Heart left ventricle (tissue), 16 donors: ENCODE measurements around the gene PDXK. TPM values are rescaled to one million over a fixed set of nuclear protein-coding genes. Genes with fewer than 3 reads are reported as not detected.

Experiments
- ATAC-seq, 4 donors: fragments of 200-7000 bp; cut with Tn5 transposase; one replicate each; pipeline ENCODE4 v1.9.1; 2020 to 2022; ENCODE audit warnings: moderate library complexity in 4 of 4, mild to moderate bottlenecking in 3 of 4, moderate number of reproducible peaks in 1 of 4
- DNase-seq, 5 donors: peaks; one replicate each; pipeline ENCODE4 v3.0.0-alpha.2; 2020
- H3K27ac ChIP-seq, 12 donors: fragments of 200-600 bp; sonication (generic) in 4 of 12; one replicate each; pipeline versions ENCODE4 v1.5.0 to v1.8.0; 2016 to 2022; ENCODE audit warnings: mild to moderate bottlenecking in 2 of 12
- H3K27me3 ChIP-seq, 9 donors: fragments of 200-600 bp; sonication (generic) in 2 of 9; one replicate each; pipeline versions ENCODE4 v1.5.1 to v1.8.0; 2016 to 2022; ENCODE audit warnings: mild to moderate bottlenecking in 3 of 9
- H3K36me3 ChIP-seq, 9 donors: fragments of 200-600 bp; sonication (generic) in 2 of 9; one replicate each; pipeline versions ENCODE4 v1.5.0 to v1.8.0; 2018 to 2022; ENCODE audit warnings: mild to moderate bottlenecking in 2 of 9
- H3K4me1 ChIP-seq, 12 donors: fragments of 200-600 bp; sonication (generic) in 4 of 12; one replicate each; pipeline versions ENCODE4 v1.5.0 to v1.8.0; 2016 to 2022; ENCODE audit warnings: mild to moderate bottlenecking in 3 of 12
- H3K4me3 ChIP-seq, 12 donors: fragments of 200-600 bp; sonication (generic) in 4 of 12; one replicate each; pipeline versions ENCODE4 v1.5.0 to v1.8.0; 2017 to 2022; ENCODE audit warnings: mild to moderate bottlenecking in 9 of 12, moderate library complexity in 4 of 12
- H3K9me3 ChIP-seq, 12 donors: fragments of 200-600 bp; sonication (generic) in 4 of 12; one replicate each; pipeline versions ENCODE4 v1.5.0 to v1.8.0; 2016 to 2022; ENCODE audit warnings: mild to moderate bottlenecking in 1 of 12
- POLR2A ChIP-seq, 2 donors: fragments of 450-650 bp; IDR thresholded peaks; one replicate each; pipeline ENCODE4 v1.6.1; 2017; ENCODE audit warnings: antibody characterized with exemption in 2 of 2, mild to moderate bottlenecking in 2 of 2, moderate library complexity in 2 of 2
- WGBS, 4 donors: extraction: QIAGEN DNeasy Blood & Tissue Kit in 2 of 4; methylation state at CpG; one replicate each; pipeline versions ENCODE4 v1.1.5 to v1.1.7; 2013 to 2018; 5-methylcytosine and 5-hydroxymethylcytosine counted together
- intact Hi-C, 10 donors: fragments of 100-400 bp; cut with DNase I; formaldehyde crosslinking; loops; one replicate each; pipeline versions ENCODE4 v1.11.1 to v1.14.2; 2022
- polyA plus RNA-seq, 2 donors: library from polyadenylated mRNA; stranded (reverse); fragments of 200-250 nt; gene quantifications; one replicate each; pipeline ENCODE4 v1.2.3, GENCODE V29; 2013
- total RNA-seq, 9 donors: library from RNA; depleted of rRNA in 2 of 9; stranded (reverse); fragments of >200 nt in 2 of 9; fragmentation: NEBNext Ultra II Directional in 3 of 9; extraction: Animal tissue kit (Norgen Biotek cat#: 25700) in 3 of 9; gene quantifications; one replicate each; pipeline versions ENCODE4 v1.1.0 to v1.2.4, GENCODE V29; 2016 to 2023
- TF ChIP-seq, protein P1 (sequence below), 12 donors: fragments of 200-600 bp; sonication (generic) in 4 of 12; IDR thresholded peaks; one replicate each; pipeline versions ENCODE4 v1.5.0 to v1.8.0; 2018 to 2022; ENCODE audit warnings: antibody characterized with exemption in 12 of 12, mild to moderate bottlenecking in 5 of 12
- donor health status: ischemic (EF 13 %, LVEDD 7.1; RV severe dilation, severe dysfunction).
- donor health status: healthy with polysubstance abuse.
- donor health status: DM: no; HTN: yes; CAD: no.
- donor health status: DM: no; HTN: no; CAD: no.
- donor health status: ischemic (EF 25% LVEDD 6.9; RV normal size, moderate dysfunction).
- donor health status: ischemic (EF 25% LVEDD 5.7; RV mildly dilated, moderate dysfunction).
- donor health status: healthy.
- donor health status: DM: yes; HTN: yes; CAD: no.
- donor health status: ischemic (EF 35%, LVEDD 5.7; RV mildly dilated, moderate dysfunction).
- donor health status: nonischemic (EF 11% LVEDD 7.7; RV severe dilation, severe dysfunction).
- donor health status: DM: yes; HTN: yes; CAD: no.
- donor health status: PGD.
- donor health status: ischemic (EF 29% LVEDD 5.4; RV normal size, mild dysfunction).
- donor health status: nonischemic (EF 23%, LVEDD 6.1; RV moderate dilation, normal function).

PDXK gene
- total and polyA plus RNA-seq, 11 donors = 46.5 to 105 (median 79.7) TPM

DNA sequence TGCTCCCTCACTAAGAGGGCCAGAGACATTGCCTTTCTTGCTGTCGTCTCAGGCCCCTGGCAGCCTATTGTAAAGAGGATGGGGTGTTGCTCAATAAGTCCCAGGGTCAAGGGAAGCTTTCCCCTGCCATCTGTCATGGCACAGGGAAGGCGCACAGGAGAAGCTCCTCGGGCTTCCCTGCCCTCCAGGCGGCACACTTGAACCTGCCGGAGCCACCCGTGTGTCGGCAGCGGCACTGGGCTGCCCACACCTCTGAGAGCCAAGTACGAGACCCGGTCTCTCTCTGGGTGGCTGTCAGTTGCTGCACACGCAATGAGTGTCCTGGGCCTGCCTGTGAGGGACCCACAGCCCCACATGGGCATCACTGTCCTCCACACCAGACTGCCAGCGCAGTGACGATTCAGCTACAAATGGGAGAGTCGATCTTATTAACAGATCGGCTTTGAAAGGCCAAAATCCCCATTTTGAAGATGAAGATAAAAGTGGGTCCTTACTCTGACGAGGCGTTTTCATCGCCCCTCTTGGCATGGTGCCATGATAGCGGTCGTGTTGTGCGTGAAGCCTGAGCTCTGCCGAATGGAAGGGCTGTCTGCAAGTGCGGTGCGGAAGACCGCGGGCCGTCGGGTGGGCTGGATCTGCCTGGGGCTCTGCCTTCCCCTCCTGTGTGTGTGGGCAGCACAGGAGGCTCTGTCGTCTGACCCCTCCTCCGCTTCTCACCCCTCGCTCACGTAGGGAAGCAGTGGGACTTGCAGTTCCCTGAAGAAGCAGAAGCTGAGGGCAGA is 29.2 kb upstream of the PDXK start:
- H3K27me3 ChIP-seq = no peaks in the 10 kb centered on the region
- 92 to 94% (median 93%) methylated on average over 28 to 32 of the region's 32 CpGs for WGBS, 4 donors
- ATAC-seq (no peak), DNase-seq (no peak)
- H3K36me3 ChIP-seq = peaks cover 0 to 100% (median 99%) of the 10 kb centered on the region in 9 donors
- H3K4me1 ChIP-seq = peaks cover 0 to 14% (median 0%) of the 10 kb centered on the region in 12 donors
- H3K4me3 ChIP-seq = no peak overlapping the region
- H3K9me3 ChIP-seq = no peaks in the 10 kb centered on the region
- TF ChIP-seq, protein P1, sequence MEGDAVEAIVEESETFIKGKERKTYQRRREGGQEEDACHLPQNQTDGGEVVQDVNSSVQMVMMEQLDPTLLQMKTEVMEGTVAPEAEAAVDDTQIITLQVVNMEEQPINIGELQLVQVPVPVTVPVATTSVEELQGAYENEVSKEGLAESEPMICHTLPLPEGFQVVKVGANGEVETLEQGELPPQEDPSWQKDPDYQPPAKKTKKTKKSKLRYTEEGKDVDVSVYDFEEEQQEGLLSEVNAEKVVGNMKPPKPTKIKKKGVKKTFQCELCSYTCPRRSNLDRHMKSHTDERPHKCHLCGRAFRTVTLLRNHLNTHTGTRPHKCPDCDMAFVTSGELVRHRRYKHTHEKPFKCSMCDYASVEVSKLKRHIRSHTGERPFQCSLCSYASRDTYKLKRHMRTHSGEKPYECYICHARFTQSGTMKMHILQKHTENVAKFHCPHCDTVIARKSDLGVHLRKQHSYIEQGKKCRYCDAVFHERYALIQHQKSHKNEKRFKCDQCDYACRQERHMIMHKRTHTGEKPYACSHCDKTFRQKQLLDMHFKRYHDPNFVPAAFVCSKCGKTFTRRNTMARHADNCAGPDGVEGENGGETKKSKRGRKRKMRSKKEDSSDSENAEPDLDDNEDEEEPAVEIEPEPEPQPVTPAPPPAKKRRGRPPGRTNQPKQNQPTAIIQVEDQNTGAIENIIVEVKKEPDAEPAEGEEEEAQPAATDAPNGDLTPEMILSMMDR (IDR thresholded peaks at IDR 0.05) = no peak
- TF ChIP-seq POLR2A (IDR thresholded peaks at IDR 0.05) = no peak
- no peak overlapping the region for H3K27ac ChIP-seq
- intact Hi-C loops = no loop called here

DNA sequence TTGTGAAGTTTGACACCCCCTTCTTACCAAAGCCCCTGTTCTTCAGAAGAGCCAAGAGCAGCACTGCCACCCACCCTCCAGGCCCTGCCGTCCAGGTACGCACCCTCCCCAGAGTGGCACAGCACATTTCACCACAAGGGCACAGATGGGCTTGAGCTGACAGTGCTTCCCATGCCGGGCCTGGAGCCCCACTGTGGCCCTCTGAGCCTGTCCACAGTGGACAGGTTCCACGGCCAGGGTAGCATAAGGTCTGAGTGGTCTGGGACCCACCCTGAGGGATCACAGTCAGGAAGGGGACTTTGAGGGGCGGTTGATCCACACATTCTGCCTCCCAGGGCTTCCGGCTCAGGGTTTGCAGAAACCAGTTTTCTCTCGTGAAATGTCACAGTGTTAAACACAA is 28.6 kb upstream of the PDXK start:
- intact Hi-C loops = no loop called here
- no peak overlapping the region for H3K4me3 ChIP-seq
- no peak for TF ChIP-seq POLR2A (IDR thresholded peaks at IDR 0.05)
- TF ChIP-seq, protein P1 (IDR thresholded peaks at IDR 0.05) = no peak

DNA sequence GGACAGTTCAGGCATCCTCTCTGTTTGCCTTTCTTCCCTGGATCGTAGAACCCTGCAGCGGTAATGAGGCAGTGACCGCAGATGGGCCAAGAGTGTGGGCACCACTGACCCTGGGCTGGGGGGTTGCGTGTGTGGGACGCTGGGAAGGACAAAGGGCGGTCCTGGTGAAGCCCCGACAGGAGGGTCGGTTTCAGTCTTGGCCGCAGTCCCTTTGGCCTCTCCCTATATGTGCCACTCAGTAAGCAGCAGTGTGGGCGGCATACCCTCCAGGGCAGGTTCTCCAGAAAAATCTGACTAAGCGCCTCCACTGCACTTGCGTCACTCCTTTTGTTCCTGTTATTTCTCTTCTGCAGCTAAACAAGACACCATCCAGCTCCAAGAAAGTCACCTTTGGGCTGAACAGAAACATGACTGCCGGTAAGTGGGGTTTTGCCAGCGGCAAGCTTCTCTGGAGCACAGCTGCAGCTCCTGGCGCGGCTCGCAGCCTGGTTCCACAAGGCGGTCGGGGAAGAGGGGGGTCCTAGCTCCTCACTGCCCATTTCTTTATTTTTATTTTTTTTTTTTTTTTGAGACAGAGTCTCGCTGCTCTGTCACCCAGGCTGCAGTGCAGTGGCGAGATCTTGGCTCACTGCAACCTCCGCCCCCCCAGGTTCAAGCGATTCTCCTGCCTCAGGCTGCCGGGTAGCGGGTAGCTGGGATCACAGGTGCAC is 27.7 kb upstream of the PDXK start:
- intact Hi-C loops = no loop called here
- DNase-seq (no peak), ATAC-seq (no peak)
- peaks cover 0 to 98% (median 89%) of the 10 kb centered on the region in 9 donors for H3K36me3 ChIP-seq
- H3K27ac ChIP-seq = no peak overlapping the region
- H3K9me3 ChIP-seq = no peaks in the 10 kb centered on the region
- H3K4me3 ChIP-seq = no peak overlapping the region
- WGBS, 4 donors = 96 to 97% (median 97%) methylated on average over 22 to 25 of the region's 25 CpGs
- no peak for TF ChIP-seq POLR2A (IDR thresholded peaks at IDR 0.05)
- TF ChIP-seq, protein P1 (IDR thresholded peaks at IDR 0.05) = no peak
- H3K4me1 ChIP-seq = peaks cover 0 to 14% (median 0%) of the 10 kb centered on the region in 12 donors
- H3K27me3 ChIP-seq = no peaks in the 10 kb centered on the region

More for the DNA sequence above, 28.6 kb upstream of the PDXK start:
- peaks cover 0 to 14% (median 0%) of the 10 kb centered on the region in 12 donors for H3K4me1 ChIP-seq
- no peaks in the 10 kb centered on the region for H3K9me3 ChIP-seq
- no peaks in the 10 kb centered on the region for H3K27me3 ChIP-seq
- DNase-seq (no peak), ATAC-seq (no peak)
- peaks cover 0 to 100% (median 94%) of the 10 kb centered on the region in 9 donors for H3K36me3 ChIP-seq
- 93 to 100% (median 96%) methylated on average over 5 to 7 of the region's 7 CpGs for WGBS, 4 donors
- no peak overlapping the region for H3K27ac ChIP-seq

GRCh38 chr21:43691801-43692200 is 27.1 kb upstream of the PDXK start:
- WGBS, 4 donors = 92 to 96% (median 94%) methylated on average over 10 of the region's 10 CpGs
- ATAC-seq (no peak), DNase-seq (no peak)
- no peak overlapping the region for H3K27ac ChIP-seq
- peaks cover 0 to 14% (median 0%) of the 10 kb centered on the region in 12 donors for H3K4me1 ChIP-seq
- no peaks in the 10 kb centered on the region for H3K27me3 ChIP-seq
- TF ChIP-seq, protein P1 (IDR thresholded peaks at IDR 0.05) = no peak
- TF ChIP-seq POLR2A (IDR thresholded peaks at IDR 0.05) = no peak
- peaks cover 0 to 98% (median 87%) of the 10 kb centered on the region in 9 donors for H3K36me3 ChIP-seq
- H3K4me3 ChIP-seq = no peak overlapping the region
- intact Hi-C loops = no loop called here
- H3K9me3 ChIP-seq = no peaks in the 10 kb centered on the region
